ENCODE results near the gene TCF3.

DNA sequence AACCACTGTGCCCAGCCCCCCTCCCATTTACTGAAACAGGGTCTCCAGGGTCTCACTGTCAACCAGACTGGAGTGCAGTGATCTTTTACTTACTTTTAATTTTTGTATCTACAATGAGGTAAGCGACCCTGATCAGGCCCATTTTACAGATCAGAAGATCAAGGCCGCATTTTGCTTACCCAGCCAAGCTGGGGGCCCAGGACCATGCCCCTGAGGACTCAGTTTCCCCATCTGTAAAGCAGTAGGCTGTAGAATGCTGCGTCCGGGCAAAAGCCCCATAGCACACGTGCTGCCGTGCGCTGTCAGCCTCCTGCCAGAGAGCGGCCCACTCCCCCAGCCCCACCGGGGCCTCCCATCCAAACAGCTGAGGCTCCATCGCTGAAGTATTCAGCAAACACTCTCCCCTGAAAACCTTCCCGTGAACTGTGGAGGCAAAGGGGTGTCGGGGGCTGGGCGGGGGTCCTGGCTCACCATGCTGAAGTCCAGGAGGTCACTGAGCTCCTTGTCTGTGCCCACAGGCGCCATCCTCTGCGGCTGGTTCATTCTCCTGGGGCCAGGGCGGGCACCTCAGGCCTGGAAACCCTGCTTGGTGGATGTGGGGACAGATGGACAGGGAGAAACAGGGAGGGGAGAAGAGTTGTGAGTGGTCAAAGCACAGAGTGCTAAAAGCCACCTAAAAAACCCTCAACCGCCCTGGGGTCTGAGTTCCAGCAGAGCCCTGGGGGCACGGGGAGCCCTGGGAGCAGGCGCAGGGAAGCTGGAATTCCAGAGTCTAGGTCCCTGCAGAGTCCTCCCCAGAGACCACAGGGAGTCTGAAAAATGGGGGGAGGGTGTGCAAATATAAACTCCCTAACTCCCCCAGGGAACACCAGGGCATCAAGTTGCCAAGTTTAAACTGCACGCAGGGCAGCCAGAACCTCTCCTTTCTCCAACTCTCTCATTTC is 2.4 kb downstream of the TCF3 start:
- TF ChIP-seq, protein P1, sequence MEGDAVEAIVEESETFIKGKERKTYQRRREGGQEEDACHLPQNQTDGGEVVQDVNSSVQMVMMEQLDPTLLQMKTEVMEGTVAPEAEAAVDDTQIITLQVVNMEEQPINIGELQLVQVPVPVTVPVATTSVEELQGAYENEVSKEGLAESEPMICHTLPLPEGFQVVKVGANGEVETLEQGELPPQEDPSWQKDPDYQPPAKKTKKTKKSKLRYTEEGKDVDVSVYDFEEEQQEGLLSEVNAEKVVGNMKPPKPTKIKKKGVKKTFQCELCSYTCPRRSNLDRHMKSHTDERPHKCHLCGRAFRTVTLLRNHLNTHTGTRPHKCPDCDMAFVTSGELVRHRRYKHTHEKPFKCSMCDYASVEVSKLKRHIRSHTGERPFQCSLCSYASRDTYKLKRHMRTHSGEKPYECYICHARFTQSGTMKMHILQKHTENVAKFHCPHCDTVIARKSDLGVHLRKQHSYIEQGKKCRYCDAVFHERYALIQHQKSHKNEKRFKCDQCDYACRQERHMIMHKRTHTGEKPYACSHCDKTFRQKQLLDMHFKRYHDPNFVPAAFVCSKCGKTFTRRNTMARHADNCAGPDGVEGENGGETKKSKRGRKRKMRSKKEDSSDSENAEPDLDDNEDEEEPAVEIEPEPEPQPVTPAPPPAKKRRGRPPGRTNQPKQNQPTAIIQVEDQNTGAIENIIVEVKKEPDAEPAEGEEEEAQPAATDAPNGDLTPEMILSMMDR (IDR thresholded peaks at IDR 0.05; ENCODE audit: poor library complexity) = no peak
- no peak for TF ChIP-seq EZH2phosphoT487 (IDR thresholded peaks at IDR 0.05; ENCODE audit: low read depth, severe bottlenecking, unreplicated experiment)
- TF ChIP-seq EZH2 (IDR thresholded peaks at IDR 0.05; ENCODE audit: borderline replicate concordance) = no peak

All from hepatocyte (in vitro differentiated cells).